ENCODE measurements around the gene BPIFB2.

DNA sequence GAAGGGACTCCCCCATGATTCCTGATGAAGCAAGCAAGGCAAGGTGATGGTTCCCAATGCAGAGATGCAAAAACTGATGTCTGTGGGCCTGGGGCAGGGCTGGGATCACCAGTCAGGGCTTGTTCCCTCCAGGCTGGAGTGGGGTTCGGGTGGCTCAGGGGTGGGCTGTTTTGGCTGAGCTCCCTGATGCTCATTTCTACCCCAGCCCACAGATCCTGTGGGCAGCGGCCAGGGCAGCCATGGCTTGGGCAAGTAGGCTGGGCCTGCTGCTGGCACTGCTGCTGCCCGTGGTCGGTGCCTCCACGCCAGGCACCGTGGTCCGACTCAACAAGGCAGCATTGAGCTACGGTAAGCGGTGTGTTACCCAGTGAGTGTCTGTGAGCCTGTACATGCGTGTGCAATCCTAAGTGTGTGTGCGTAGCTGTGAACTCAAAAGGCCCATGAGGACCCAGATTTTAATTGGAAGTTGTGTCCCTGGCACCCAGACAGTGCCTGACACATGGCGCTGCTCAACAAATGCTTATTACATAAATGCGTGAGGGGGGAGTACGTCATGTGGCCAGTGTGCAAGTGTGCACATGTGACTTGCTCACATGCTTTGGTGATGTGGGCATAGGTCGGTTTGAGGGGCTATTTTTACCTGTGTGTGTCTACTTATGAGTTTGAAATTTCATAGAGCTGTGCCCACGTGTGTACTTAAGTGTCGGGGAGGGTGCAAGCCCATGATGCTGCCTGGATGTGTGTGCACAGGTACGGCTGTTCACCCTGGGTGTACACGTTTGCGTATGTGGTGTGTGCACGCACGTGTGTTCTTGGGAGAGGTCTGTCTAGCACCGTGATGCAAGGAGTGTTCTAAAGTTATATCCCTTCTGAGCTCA is 1.1 kb downstream of the BPIFB2 start:
- TF ChIP-seq, protein P1, sequence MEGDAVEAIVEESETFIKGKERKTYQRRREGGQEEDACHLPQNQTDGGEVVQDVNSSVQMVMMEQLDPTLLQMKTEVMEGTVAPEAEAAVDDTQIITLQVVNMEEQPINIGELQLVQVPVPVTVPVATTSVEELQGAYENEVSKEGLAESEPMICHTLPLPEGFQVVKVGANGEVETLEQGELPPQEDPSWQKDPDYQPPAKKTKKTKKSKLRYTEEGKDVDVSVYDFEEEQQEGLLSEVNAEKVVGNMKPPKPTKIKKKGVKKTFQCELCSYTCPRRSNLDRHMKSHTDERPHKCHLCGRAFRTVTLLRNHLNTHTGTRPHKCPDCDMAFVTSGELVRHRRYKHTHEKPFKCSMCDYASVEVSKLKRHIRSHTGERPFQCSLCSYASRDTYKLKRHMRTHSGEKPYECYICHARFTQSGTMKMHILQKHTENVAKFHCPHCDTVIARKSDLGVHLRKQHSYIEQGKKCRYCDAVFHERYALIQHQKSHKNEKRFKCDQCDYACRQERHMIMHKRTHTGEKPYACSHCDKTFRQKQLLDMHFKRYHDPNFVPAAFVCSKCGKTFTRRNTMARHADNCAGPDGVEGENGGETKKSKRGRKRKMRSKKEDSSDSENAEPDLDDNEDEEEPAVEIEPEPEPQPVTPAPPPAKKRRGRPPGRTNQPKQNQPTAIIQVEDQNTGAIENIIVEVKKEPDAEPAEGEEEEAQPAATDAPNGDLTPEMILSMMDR (IDR thresholded peaks at IDR 0.05): no peak
- TF ChIP-seq POLR2A (IDR thresholded peaks at IDR 0.05): no peak
